Measurements from ENCODE around the gene PLIN3. TPM values are rescaled to one million over a fixed set of nuclear protein-coding genes. Genes with fewer than 3 reads are reported as not detected.

The PLIN3 gene
- total and polyA plus RNA-seq, 9 of the 15 experiments (the other 6 are each of a cell fraction or from before 2014, with no cell fraction given), result 7.5 to 75.6 (median 43.1) TPM

DNA sequence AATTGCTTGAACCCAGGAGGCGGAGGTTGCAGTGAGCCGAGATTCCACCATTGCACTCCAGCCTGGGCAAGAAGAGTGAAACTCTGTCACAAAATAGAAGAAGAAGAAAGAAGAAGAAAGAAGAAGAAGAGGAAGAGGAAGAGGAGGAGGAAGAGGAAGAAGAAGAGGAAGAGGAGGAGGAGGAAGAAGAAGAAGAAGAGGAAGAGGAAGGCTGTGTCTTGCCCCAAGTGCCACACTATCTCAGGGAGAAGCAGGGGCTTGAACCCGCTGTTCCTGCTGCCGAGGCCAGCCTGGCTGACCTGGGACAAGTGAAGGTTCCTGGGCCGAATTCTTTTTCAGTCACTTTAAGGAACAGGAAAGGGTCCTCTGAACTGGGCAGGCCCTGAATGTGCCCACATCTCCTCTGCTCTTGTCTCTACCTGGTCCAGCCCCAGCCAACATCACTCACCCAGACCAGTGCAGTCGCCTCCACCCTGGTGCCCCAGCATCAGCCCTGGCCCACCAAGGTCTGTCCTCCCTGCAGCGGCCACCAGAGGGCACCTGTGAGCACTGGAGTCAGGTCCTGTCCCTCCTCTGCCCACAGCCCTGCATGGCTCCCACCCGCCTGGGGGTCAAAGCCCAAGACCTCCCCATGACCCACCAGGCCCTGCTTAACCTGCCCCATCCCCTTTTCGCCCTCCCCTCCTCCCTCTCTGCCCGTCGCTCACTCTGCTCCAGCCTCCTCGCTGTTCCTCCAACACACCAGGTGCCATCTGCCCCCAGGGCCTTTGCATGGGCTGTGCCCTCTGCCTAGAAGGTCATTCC, 55.9 kb downstream of the PLIN3 start (continued):
- TF ChIP-seq, protein P1, sequence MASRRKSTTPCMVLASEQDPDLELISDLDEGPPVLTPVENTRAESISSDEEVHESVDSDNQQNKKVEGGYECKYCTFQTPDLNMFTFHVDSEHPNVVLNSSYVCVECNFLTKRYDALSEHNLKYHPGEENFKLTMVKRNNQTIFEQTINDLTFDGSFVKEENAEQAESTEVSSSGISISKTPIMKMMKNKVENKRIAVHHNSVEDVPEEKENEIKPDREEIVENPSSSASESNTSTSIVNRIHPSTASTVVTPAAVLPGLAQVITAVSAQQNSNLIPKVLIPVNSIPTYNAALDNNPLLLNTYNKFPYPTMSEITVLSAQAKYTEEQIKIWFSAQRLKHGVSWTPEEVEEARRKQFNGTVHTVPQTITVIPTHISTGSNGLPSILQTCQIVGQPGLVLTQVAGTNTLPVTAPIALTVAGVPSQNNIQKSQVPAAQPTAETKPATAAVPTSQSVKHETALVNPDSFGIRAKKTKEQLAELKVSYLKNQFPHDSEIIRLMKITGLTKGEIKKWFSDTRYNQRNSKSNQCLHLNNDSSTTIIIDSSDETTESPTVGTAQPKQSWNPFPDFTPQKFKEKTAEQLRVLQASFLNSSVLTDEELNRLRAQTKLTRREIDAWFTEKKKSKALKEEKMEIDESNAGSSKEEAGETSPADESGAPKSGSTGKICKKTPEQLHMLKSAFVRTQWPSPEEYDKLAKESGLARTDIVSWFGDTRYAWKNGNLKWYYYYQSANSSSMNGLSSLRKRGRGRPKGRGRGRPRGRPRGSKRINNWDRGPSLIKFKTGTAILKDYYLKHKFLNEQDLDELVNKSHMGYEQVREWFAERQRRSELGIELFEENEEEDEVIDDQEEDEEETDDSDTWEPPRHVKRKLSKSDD (conservative IDR thresholded peaks at IDR 0.05; ENCODE audit: low read length), result no peak
- TF ChIP-seq, protein P2, sequence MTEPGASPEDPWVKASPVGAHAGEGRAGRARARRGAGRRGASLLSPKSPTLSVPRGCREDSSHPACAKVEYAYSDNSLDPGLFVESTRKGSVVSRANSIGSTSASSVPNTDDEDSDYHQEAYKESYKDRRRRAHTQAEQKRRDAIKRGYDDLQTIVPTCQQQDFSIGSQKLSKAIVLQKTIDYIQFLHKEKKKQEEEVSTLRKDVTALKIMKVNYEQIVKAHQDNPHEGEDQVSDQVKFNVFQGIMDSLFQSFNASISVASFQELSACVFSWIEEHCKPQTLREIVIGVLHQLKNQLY (CRISPR knock-in tag; conservative IDR thresholded peaks at IDR 0.05), result no peak
- TF ChIP-seq, protein P3, sequence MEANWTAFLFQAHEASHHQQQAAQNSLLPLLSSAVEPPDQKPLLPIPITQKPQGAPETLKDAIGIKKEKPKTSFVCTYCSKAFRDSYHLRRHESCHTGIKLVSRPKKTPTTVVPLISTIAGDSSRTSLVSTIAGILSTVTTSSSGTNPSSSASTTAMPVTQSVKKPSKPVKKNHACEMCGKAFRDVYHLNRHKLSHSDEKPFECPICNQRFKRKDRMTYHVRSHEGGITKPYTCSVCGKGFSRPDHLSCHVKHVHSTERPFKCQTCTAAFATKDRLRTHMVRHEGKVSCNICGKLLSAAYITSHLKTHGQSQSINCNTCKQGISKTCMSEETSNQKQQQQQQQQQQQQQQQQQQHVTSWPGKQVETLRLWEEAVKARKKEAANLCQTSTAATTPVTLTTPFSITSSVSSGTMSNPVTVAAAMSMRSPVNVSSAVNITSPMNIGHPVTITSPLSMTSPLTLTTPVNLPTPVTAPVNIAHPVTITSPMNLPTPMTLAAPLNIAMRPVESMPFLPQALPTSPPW (CRISPR knock-in tag; IDR thresholded peaks at IDR 0.05), result 0 out of 2 replicates have a peak, but pooled peaks have one; percentile 14
- TF ChIP-seq, protein P4, sequence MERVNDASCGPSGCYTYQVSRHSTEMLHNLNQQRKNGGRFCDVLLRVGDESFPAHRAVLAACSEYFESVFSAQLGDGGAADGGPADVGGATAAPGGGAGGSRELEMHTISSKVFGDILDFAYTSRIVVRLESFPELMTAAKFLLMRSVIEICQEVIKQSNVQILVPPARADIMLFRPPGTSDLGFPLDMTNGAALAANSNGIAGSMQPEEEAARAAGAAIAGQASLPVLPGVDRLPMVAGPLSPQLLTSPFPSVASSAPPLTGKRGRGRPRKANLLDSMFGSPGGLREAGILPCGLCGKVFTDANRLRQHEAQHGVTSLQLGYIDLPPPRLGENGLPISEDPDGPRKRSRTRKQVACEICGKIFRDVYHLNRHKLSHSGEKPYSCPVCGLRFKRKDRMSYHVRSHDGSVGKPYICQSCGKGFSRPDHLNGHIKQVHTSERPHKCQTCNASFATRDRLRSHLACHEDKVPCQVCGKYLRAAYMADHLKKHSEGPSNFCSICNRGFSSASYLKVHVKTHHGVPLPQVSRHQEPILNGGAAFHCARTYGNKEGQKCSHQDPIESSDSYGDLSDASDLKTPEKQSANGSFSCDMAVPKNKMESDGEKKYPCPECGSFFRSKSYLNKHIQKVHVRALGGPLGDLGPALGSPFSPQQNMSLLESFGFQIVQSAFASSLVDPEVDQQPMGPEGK (CRISPR knock-in tag; IDR thresholded peaks at IDR 0.05; ENCODE audit: borderline replicate concordance), result no peak
- peak; percentile 80; the same call in 1 of the 2 replicates for TF ChIP-seq ZBTB7A (IDR thresholded peaks at IDR 0.05; ENCODE audit: borderline replicate concordance, control insufficient read depth, low read depth, low read length)
- TF ChIP-seq SMARCA5 (IDR thresholded peaks at IDR 0.05), result peak; percentile 100
- TF ChIP-seq, protein P5, sequence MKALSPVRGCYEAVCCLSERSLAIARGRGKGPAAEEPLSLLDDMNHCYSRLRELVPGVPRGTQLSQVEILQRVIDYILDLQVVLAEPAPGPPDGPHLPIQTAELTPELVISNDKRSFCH (CRISPR knock-in tag; IDR thresholded peaks at IDR 0.05), result no peak
- TF ChIP-seq, protein P5 (tag; IDR thresholded peaks at IDR 0.05), result no peak
- TF ChIP-seq POLR2AphosphoS2 (IDR thresholded peaks at IDR 0.05; ENCODE audit: low read length), result no peak
- TF ChIP-seq SMAD1 (IDR thresholded peaks at IDR 0.05; ENCODE audit: low read depth, low read length, partially characterized antibody), result no peak
- TF ChIP-seq TRIM24 (IDR thresholded peaks at IDR 0.05), result peak in 1 of 2 experiments; percentile 51; a peak in 1 of 4 replicates
- TF ChIP-seq, protein P6, sequence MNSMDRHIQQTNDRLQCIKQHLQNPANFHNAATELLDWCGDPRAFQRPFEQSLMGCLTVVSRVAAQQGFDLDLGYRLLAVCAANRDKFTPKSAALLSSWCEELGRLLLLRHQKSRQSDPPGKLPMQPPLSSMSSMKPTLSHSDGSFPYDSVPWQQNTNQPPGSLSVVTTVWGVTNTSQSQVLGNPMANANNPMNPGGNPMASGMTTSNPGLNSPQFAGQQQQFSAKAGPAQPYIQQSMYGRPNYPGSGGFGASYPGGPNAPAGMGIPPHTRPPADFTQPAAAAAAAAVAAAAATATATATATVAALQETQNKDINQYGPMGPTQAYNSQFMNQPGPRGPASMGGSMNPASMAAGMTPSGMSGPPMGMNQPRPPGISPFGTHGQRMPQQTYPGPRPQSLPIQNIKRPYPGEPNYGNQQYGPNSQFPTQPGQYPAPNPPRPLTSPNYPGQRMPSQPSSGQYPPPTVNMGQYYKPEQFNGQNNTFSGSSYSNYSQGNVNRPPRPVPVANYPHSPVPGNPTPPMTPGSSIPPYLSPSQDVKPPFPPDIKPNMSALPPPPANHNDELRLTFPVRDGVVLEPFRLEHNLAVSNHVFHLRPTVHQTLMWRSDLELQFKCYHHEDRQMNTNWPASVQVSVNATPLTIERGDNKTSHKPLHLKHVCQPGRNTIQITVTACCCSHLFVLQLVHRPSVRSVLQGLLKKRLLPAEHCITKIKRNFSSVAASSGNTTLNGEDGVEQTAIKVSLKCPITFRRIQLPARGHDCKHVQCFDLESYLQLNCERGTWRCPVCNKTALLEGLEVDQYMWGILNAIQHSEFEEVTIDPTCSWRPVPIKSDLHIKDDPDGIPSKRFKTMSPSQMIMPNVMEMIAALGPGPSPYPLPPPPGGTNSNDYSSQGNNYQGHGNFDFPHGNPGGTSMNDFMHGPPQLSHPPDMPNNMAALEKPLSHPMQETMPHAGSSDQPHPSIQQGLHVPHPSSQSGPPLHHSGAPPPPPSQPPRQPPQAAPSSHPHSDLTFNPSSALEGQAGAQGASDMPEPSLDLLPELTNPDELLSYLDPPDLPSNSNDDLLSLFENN (IDR thresholded peaks at IDR 0.05; ENCODE audit: low read depth in 2 of 2, low read length in 2 of 2), result no peak

All from K562 (cell line).